NCI-H1436 (cell line): ENCODE measurements around the gene MGAT4A.

ENCODE experiments used
- DNase-seq: peaks from one replicate; lab custom pipeline; 2025; lab: John Stamatoyannopoulos, UW

Gene MGAT4A

DNA sequence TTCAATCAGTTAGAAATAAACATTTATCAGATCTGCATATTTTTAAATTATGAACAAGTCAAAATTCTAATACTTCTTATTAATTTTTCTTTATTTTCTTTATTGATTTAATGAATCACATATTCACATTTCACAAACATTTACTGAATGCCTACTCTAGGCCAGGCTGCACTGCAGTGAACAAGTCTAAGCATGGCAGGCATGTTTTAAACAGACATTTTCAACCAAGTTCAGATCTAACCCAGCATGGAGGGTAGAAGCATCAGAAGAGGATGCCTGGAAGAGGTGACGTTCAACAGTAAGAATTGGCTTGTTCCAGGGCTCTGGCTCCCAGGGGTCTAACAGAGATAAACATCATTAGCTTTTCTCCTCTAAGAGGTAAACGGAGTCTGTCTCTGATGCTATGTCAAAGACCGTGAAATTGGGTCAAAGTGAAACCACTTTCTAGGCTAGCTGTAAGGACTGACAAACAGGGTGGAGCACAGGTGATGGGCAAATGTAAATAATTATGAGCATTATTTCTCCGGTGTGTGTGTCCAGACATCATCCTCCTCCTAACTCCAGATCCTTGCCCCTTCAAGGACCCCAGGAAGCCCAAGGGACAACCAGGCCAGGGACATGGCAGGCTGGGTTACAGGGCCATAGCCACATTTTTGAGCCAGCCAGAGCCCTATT is 72.0 kb downstream of the MGAT4A start:
- DNase-seq, result no peak

DNA sequence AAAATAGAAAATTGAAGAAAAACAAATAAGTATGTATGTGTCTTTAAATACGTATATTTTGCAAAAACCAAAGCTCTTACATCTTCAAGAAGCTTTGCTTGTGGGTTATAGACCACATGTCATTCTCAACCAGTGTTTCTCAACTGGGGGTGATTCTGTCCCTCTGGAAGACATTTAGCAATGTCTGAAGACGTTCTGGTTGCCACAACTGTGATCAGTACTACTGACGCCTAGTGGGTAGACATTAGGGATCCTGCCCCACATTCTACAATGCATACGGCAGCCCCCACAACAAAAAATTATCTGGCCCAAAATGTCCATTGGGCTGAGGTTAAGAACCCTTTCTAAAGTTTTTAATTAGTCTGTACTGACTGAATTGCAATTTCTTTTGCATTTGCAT is 74.1 kb downstream of the MGAT4A start:
- DNase-seq, result no peak

DNA sequence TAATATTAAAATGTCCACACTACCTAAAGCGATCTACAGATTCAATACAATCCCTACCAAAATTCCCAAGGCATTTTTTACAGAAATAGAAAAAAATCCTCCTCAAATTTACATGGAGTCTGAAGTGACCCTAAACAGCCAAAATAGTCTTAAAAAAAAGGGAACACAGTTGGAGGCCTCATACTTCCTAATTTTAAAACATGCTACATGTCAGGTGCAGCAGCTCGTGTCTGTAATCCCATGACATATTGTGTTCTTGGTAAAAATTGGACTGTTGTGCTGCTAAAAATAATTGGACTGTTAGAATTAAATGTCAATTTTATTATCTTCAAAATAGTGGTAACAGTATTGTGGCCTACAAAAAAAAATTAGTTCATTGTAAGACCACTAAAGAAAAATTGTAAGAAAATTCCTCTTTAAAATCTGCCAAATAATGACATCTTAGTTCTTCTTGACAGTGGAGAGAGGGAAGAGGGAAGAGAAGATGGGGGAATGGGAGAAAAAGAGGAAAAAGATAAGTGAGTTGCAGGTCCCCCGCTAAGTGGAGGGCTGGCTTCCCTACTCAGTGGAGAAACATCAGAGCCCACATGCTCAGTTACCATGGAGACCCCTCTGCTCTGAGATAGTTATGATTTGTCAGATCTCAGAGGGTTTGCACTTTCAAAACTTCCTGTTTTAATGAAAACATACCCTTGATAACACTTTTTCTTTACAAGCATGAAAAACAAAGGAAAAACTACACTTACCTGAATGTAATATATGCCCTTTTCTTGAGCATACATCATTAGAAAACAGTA is 76.0 kb downstream of the MGAT4A start:
- no peak for DNase-seq

GRCh38 chr2:98650998-98651397 is 79.9 kb downstream of the MGAT4A start:
- no peak for DNase-seq

GRCh38 chr2:98649992-98650375 is 80.9 kb downstream of the MGAT4A start:
- DNase-seq, result no peak

GRCh38 chr2:98649135-98649991 is 81.6 kb downstream of the MGAT4A start:
- DNase-seq, result peak; percentile 73

DNA sequence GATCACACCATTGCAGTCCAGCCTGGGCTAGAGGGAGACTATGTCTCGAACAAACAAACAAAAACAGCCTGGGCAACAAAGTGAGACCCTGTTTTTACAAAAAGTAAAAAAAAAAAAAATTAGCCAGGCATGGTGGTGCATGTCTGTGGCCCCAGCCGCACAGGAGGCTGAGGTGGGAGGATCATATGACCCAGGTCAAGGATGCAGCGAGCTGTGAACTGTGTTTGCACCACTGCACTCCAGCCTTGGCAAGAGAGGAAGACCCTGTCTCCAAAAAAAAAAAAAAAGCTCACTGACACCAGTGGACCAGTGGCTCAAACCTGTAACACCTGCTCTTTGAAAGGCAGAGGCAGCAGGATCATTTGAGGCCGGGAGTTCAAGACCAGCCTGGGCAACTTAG is 82.5 kb downstream of the MGAT4A start:
- DNase-seq, result no peak

GRCh38 chr2:98647636-98648035 is 83.3 kb downstream of the MGAT4A start:
- no peak for DNase-seq

DNA sequence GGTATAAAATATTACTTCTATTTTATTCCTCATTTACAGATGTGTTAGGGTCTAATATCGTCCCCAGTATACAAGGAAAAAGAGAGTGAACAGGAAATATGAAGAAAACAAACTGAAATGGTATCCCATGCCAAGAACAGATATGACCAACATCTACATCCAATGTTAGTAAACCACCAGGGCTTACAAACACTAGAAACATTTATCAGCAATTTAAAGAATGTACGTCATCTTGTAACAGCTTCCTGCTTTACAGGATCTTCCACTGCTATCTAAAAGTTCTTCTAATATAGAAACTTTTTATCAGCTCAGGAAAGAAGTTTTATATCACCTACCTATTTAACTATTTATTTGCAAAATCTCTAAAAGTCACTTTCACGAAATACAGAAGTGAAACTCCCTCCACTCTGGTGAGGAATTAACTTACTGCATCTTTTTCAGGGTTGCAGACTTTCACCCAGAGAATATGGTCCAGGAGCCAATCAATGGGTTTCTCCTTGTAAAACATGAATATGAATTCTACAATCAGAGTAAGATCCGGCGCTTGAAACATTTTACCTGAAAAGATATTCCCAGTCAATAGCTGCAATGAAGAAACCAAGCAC is 87.3 kb downstream of the MGAT4A start:
- no peak for DNase-seq

DNA sequence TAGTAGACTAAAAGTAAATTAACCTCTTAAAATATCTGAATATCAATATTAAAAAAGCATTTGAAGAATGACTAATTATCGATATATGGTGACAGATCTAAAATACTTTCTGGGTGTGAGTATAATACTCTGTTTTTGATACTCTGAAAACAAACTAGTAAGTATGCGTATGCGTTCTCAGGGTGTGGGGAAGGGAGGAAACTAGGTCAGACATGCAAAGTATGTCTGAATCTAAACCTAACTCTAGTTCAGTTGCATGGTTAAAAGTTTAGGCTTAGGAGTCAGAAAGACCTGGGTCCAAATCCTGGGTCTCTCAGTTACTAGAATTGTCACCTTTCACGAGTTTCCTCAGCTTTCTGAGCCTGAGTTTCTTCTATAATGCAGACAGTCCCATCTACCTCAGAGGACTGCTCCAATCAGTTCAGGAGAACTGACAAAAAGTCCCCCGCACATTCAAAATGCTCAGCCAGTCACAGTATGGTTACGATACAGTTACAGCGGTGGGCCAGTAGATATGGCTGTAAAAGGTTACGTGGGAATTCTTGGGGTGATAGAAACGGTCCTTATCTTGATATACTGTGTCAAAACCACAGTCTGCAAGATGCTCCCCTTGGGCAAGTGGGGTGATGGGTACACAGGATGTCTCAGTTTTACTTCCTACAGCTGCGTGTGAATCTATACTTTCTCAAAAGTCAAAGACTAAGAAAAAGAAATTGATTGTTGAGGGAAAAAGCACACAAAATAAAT is 93.4 kb downstream of the MGAT4A start:
- no peak for DNase-seq

- DNase-seq, result no peak
Observed at GRCh38 chr2:98634406-98635092, 96.4 kb downstream of the MGAT4A start.

DNA sequence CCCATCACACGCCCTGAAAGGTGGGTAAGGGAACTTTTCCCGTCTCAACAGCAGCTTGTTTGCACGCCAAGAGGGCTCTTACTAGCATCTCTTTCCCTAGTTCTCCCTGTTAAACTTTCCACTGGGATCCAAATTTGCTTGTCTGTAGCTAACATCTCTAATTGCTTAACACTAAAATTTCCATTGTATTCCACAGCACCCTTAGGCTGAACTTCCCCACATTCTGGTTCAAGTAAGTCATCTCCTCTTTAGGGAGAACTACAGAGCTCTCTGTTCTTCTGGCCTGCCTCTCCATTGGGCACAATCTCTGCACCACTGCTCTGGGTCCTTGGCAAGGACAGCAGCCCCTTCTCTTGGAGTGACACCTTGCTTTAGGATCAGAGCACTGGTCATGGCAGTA is 98.6 kb downstream of the MGAT4A start:
- DNase-seq, result no peak

DNA sequence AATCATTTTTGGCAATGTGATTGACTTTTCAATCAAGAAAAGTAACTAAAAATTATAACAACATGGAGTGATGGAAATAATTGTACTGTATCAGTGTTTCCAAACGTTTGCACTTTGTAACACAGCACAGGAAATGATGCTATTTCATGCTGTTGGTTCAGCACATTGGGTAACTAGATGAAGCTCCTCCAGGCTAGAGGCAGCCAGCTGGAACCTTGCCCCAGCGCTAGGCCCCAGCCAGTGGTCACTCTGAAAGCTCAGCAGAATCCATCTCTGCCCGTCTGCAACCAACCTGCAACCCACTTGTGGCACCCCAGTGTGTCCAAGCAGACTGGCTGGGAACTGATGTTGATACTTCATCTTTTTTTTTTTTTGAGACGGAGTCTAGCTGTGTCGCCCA is 107.3 kb downstream of the MGAT4A start:
- DNase-seq, result no peak

DNA sequence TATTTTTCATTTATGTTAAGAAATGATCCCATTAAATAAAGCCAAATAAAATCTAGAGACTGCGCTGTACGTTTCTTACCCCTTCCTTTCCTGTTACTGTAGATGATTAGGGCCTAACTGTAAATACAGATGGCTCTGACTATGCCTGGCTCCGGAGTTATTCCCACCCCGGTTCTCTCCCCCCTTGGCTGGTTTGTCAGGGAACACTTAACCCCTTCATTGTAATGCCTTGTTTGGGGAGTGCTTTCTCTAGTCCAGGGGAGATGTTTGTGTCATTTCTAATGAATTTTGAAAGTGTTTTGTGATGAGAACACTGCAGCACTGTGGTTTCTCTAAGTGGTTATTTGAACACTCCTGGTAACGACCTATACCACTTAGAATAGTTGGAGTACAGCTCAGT is 113.8 kb downstream of the MGAT4A start:
- no peak for DNase-seq

DNA sequence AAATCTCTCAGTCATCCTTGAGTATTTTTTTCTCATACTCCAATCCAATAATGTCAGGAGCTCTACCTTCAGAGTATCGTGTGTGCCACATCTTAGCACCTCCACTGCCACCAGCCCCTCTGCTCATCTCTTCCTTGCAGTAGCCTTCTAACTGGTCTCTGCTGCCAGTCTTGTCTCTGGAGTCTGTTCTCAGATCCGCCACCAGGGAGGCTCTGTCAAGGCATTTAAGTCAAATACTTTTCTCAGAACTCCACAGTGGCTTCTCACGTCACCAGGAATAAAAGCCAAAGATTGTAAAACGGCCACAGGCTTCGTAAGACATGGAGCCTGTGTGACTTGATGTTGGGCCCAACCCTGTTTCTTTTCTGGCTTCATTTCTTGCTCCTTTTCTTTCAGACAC is 115.5 kb downstream of the MGAT4A start:
- no peak for DNase-seq

DNA sequence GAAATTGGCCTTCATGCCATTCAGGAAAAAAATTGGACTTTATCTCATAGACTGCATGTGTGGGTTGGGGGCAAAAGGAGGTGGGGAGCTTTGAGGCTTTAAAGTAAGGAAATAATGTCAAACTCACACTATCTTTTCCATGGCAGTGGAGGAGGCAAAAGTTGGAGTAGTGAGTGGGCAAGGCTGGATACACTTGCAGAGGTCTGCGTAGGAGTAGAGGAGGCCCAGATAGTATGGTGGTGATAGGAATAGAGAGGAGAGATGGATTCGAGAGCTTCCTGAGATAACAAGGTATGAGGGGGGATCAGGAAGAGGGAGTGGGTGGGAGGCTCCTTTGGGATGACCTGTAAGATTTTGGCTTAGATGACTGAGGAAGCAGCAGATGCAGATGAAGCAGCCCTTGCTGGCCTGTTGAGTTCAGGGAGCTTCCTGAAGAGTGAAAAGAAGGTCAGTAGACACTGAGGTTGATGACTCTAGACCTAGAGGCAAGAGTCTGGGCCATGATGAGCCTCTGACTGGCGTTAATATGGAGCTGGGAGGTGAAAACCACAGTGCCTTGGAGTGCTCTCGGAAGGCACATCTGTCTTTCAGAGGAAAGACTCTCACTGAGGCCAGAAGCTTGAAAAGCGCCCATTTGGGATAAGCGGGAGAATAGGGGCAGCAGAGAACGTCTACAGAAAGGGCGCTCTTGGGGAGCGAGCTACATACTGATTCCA is 116.8 kb downstream of the MGAT4A start:
- DNase-seq, result no peak

DNA sequence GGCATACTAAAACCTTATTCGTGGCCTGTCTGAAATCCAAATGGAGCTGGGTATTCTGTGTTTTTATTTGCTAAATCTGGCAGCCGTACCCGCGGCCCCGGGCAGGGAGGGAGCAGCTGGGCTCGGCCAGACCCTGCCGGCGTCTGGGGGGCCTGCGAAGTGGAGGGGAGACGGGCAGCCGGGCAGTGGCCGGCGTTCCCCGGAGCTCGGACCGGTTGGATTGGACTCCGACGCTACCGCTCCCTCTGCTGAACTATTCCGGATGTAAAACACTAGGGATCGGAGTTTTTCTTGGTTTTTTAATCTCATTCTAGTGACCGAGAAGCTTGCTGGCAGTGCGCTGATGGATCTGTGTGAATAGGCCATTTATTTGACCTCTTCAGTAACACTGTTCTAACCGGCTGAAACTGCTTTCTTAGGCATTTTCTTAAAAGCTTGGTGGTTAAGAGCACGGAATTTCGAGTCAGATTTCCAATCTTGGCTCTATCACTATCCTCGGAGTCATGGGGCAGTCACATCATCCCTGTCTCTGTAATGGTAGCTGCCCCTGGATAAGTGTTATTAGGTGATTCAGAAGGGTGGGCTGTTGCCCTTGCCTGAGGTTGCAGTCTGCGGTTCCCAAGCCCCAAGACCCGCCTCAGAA is 121.8 kb downstream of the MGAT4A start:
- DNase-seq, result no peak

DNA sequence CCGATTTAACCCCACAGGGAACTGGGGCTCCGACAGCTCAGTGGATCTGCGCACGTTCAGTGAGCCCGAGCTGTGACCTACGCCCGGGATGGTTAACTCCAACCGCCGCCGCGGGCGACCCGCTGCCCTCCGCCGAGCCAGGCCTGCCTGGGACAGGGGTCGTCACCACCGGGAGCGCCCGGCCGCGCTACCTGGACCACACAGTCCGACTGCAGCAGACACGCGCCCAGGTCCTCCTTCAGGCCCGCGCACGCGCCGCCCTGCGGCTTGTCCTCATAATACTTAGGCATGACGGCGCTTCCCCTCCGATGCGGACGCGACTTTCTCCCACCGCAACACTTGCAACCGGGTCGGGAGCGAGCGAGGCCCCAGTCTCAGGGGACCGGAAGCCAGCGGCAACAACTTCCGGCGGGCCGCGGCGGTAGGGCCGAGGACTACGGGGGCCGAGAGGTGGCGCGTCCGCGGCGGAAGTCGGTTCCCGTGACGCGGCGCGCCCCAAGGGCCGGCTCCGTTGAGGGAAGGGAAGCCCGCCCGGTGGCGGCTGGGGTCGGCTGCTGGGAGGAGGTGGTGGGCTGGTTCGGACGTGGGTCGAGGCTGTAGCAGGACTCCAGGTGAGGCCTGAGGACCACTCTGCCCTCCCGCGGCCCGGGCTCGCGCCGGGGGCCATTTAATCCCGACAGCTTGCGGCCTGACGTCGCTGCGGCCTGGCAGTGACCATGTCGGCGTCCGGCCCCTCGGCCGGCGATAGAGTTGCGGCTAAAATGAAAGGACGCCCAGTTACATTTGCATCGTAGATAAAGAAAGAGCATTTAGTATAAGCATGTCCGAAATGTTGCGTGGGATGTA is 122.6 kb downstream of the MGAT4A start, which contains the start of the genes COA5 and UNC50:
COA5 (minus strand) TSS at position 397 of the 846 bp plus-strand sequence; CDS start at position 290, 107 bp downstream.
UNC50 (plus strand) TSS at position 474 of the 846 bp plus-strand sequence. CDS start 1,171 bp downstream, outside the sequence.
- peak; percentile 90 for DNase-seq

- no peak for DNase-seq
Observed at GRCh38 chr2:98607741-98608115, 123.2 kb downstream of the MGAT4A start.
